PC-3 (cell line): ENCODE data around the gene ESRP2.

Experiments
- CTCF ChIP-seq: fragments of 300-600 bp; sonication (generic); conservative IDR thresholded peaks from 2 replicates; pipeline ENCODE4 v1.5.1; 2017; ENCODE audit warnings: antibody characterized with exemption, low read depth, mild to moderate bottlenecking, low read length
- EZH2 ChIP-seq: fragments of 300-600 bp; sonication (generic); IDR thresholded peaks from one replicate; pipeline ENCODE4 v1.6.1; 2017; ENCODE audit warnings: antibody characterized with exemption, mild to moderate bottlenecking, low read length; ENCODE audit not compliant: unreplicated experiment

- TF ChIP-seq CTCF (no peak), EZH2 (no peak)
Observed at GRCh38 chr16:68230176-68230571, 5.8 kb downstream of the ESRP2 start.
